GM13977 (cell line): ENCODE data around the gene SPON1.

Experiments used
- DNase-seq: peaks from one replicate; pipeline ENCODE4 v3.0.0; 2012; ENCODE audit warnings: low spot score
- in situ Hi-C: fragments of 300-500 bp; cut with MboI; formaldehyde crosslinking; loops from one replicate; pipeline ENCODE4 v1.12.0; 2022; ENCODE audit warnings: low sequenced_read_pairs, low pct_unique_long_range_greater_than_20kb, mixed read lengths, inconsistent platforms; ENCODE audit not compliant: unreplicated experiment
- TF ChIP-seq, protein P1 (sequence below): IDR thresholded peaks from 2 replicates; pipeline ENCODE4 v1.5.1; 2012; ENCODE audit warnings: mild to moderate bottlenecking, control low read depth; ENCODE audit not compliant: insufficient read depth; ENCODE audit errors: extremely low read depth, missing control alignments

The SPON1 gene

DNA sequence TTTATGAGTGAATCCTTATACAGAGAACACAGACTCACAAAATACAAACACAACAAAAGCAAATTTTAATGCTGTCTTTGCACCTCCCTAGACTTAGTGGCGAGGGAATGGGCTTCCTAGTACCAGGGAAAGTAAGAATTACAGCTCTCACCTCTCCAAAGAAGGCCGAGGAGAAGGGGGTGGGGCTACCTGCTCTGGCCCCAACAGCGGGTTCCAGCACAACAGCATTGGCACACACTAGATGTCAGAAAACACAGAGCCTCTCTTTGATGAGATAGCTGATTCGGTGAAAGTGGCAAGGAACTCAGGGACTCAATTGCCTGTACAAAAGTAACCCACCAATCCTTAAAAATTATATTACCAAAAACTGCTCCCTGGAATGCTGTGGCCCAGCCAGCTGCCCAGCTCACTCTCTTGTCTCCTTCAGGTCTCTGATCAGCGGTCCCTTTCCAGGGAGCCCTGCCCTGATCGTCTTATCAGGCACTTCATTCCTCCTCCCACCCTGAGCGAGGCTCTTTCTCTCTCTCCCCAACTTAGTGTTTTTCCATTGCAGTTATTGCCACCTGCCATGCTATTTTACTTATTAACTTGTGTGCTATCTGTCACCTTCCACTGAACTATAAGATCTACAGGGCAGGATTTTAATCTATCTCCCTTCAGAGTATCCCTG is 30.7 kb downstream of the SPON1 start:
- no peak for DNase-seq

DNA sequence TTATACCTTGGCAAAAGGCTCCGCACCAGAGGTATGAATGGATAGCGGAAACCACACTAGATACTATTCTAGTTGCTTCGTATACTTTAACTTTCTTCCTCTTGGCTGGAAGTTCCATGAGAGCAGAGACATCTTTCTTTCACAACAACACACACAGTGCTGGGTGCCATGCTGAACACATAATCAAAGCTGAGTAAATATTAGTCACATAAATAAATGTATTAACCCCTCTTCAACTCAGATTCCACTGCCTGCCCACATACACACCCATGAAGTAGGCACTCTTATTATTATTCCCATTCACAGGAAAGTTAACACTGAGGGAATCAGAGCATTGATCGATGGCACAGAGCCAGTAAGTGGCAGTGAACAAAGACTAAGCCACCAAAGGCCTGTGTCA is 35.4 kb downstream of the SPON1 start:
- in situ Hi-C loops, result no loop called here
- no peak for DNase-seq
- TF ChIP-seq, protein P1, sequence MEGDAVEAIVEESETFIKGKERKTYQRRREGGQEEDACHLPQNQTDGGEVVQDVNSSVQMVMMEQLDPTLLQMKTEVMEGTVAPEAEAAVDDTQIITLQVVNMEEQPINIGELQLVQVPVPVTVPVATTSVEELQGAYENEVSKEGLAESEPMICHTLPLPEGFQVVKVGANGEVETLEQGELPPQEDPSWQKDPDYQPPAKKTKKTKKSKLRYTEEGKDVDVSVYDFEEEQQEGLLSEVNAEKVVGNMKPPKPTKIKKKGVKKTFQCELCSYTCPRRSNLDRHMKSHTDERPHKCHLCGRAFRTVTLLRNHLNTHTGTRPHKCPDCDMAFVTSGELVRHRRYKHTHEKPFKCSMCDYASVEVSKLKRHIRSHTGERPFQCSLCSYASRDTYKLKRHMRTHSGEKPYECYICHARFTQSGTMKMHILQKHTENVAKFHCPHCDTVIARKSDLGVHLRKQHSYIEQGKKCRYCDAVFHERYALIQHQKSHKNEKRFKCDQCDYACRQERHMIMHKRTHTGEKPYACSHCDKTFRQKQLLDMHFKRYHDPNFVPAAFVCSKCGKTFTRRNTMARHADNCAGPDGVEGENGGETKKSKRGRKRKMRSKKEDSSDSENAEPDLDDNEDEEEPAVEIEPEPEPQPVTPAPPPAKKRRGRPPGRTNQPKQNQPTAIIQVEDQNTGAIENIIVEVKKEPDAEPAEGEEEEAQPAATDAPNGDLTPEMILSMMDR, result no peak

More for the DNA sequence above, 30.7 kb downstream of the SPON1 start:
- in situ Hi-C loops, result no loop called here
- TF ChIP-seq, protein P1, result no peak

GRCh38 chr11:13999704-14000103 is 37.2 kb downstream of the SPON1 start:
- TF ChIP-seq, protein P1, result no peak
- in situ Hi-C loops, result no loop called here
- no peak for DNase-seq

DNA sequence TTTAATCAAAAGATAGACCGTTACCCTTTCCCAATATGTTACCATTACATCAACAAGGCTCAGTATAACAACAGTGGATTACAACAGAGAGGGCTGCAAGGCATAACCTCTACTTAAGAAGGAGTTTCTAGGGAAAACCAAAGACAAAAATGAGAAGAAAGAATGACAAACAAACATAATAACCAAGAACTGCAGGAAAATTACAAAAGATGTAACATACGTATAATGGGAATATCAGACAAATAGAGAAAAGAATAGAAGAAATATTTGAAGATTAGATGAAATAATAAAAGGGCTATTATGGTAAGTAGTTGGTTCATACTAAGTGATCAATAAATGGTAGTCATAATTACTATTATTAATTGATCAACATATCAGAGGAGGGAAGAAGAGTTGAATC is 39.1 kb downstream of the SPON1 start:
- TF ChIP-seq, protein P1, result no peak
- no peak for DNase-seq
- in situ Hi-C loops, result no loop called here

- no peak for DNase-seq
- TF ChIP-seq, protein P1, result no peak
These were observed 45.0 kb downstream of the SPON1 start for GRCh38 chr11:14007566-14007965.

GRCh38 chr11:14010665-14011064 is 48.1 kb downstream of the SPON1 start:
- DNase-seq, result no peak
- TF ChIP-seq, protein P1, result no peak
- in situ Hi-C loops, result no loop called here

More at GRCh38 chr11:14007566-14007965, 45.0 kb downstream of the SPON1 start:
- in situ Hi-C loops, result no loop called here
